Transverse colon (tissue), 3 donors: ENCODE measurements around the gene SIK3.

ENCODE experiments used
- EP300 ChIP-seq: sonication (generic); formaldehyde crosslinking; IDR thresholded peaks from one replicate; pipeline ENCODE4 v1.6.1; 2017; ENCODE audit warnings: antibody characterized with exemption, low read depth
- TF ChIP-seq, protein P1 (sequence below), 5 experiments: fragments of 200-600 bp in 3 of 5; fragments of 450-650 bp in 2 of 5; sonication (generic) in 3 of 5; IDR thresholded peaks; 1 replicate in 2 of 5; 2 replicates in 3 of 5; pipeline ENCODE4 v1.5.1; 2016 to 2017; ENCODE audit warnings: antibody characterized with exemption in 5 of 5, inconsistent platforms in 3 of 5, mild to moderate bottlenecking in 2 of 5, moderate library complexity in 1 of 5

- TF ChIP-seq, protein P1, sequence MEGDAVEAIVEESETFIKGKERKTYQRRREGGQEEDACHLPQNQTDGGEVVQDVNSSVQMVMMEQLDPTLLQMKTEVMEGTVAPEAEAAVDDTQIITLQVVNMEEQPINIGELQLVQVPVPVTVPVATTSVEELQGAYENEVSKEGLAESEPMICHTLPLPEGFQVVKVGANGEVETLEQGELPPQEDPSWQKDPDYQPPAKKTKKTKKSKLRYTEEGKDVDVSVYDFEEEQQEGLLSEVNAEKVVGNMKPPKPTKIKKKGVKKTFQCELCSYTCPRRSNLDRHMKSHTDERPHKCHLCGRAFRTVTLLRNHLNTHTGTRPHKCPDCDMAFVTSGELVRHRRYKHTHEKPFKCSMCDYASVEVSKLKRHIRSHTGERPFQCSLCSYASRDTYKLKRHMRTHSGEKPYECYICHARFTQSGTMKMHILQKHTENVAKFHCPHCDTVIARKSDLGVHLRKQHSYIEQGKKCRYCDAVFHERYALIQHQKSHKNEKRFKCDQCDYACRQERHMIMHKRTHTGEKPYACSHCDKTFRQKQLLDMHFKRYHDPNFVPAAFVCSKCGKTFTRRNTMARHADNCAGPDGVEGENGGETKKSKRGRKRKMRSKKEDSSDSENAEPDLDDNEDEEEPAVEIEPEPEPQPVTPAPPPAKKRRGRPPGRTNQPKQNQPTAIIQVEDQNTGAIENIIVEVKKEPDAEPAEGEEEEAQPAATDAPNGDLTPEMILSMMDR (IDR thresholded peaks at IDR 0.05) = no peak
- no peak for TF ChIP-seq EP300
These were observed 279.2 kb downstream of the SIK3 start for GRCh38 chr11:116819049-116819448.
